Uterus (tissue), 4 donors: ENCODE measurements around the gene PRDM2. TPM values are rescaled to one million over a fixed set of nuclear protein-coding genes. Genes with fewer than 3 reads are reported as not detected.
A peak's percentile ranks its signal among the peaks of the same experiment; 100 is the strongest.

Experiments used
- DNase-seq, 2 donors: peaks; one replicate each; pipeline ENCODE4 v3.0.0-alpha.2; 2019 to 2020
- H3K27ac ChIP-seq, 2 donors: fragments of 200-600 bp; sonication (generic); 1 replicate in 1 of 2; 2 replicates in 1 of 2; pipeline ENCODE4 v1.5.1; 2016 to 2018
- H3K27me3 ChIP-seq, 2 donors: fragments of 200-600 bp; sonication (generic); one replicate each; pipeline ENCODE4 v1.5.1; 2018 to 2019; ENCODE audit warnings: control low read depth in 1 of 2
- H3K36me3 ChIP-seq, 2 donors: fragments of 200-600 bp; sonication (generic); one replicate each; pipeline ENCODE4 v1.5.1; 2019; ENCODE audit warnings: control low read depth in 1 of 2
- H3K4me1 ChIP-seq, 2 donors: fragments of 200-600 bp; sonication (generic); one replicate each; pipeline ENCODE4 v1.5.1; 2018 to 2019; ENCODE audit warnings: control low read depth in 1 of 2
- H3K4me3 ChIP-seq, 2 donors: fragments of 200-600 bp; sonication (generic); 1 replicate in 1 of 2; 2 replicates in 1 of 2; pipeline ENCODE4 v1.5.1; 2018 to 2019; ENCODE audit warnings: mild to moderate bottlenecking in 1 of 2
- H3K9me3 ChIP-seq, 2 donors: fragments of 200-600 bp; sonication (generic); one replicate each; pipeline ENCODE4 v1.5.1; 2019; ENCODE audit warnings: control low read depth in 1 of 2
- POLR2A ChIP-seq, 2 donors: fragments of 450-650 bp; IDR thresholded peaks; one replicate each; pipeline ENCODE4 v1.6.1; 2016; ENCODE audit warnings: antibody characterized with exemption in 2 of 2, mild to moderate bottlenecking in 1 of 2, moderate library complexity in 1 of 2
- intact Hi-C: fragments of 100-400 bp; cut with DNase I; formaldehyde crosslinking; loops from one replicate; pipeline ENCODE4 v1.15.1; 2023; ENCODE audit warnings: low total_unique reads
- total RNA-seq, 4 donors: library from RNA; depleted of rRNA in 3 of 4; stranded (reverse); fragments of >200 nt in 3 of 4; gene quantifications; one replicate each; pipeline versions ENCODE4 v1.1.0 to v1.2.4, GENCODE V29; 2014 to 2023
- TF ChIP-seq, protein P1 (sequence below), 4 experiments: fragments of 200-600 bp in 2 of 4; fragments of 450-650 bp in 2 of 4; sonication (generic) in 2 of 4; IDR thresholded peaks; one replicate each; pipeline ENCODE4 v1.5.1; 2016 to 2019; ENCODE audit warnings: antibody characterized with exemption in 4 of 4, mild to moderate bottlenecking in 2 of 4, moderate library complexity in 1 of 4
- donor health status: DM: yes; HTN: yes; CAD: no.

Gene PRDM2
- total RNA-seq, 4 donors from 2014 or later, result 13.1 to 72.8 (median 37.0) TPM

DNA sequence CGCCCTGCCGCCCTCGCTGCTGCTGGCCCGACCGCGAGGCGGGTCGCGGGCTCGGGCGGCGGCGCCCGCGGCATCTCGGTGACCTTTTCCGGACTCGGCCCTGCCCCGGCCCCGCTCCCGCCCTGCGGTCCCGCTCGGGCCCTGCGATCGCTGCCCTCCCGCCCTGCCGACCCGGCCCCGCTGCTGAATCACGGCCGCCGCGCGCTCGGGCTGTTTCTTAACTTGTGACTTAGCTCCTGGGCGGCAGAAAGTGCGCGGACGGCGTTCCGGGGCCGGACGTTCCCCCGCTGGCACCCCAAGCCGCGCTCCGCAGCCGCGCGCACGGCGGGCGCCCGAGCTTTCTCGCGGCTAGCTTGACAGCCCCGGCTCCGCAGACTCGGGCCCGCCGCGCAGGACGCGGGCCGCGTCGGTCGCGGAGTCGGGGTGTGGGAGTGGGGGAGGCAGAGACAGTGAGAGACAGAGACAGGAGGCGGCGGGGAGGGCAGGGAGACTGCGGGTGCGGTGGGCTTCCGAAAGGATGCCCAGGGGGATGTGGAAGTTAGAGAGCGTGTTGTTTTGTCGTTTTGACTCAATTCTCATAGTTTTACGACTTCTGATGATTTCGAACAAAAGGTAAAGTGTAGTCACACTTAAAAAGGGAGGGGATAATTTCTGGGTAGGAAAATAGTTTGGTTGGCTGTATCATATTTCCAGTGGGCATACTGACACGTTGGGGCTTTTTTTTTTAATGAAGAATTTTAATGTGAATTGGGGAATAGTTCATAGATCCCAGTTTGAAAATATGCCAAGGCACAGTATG is 49.8 kb downstream of the PRDM2 start:
- TF ChIP-seq, protein P1, sequence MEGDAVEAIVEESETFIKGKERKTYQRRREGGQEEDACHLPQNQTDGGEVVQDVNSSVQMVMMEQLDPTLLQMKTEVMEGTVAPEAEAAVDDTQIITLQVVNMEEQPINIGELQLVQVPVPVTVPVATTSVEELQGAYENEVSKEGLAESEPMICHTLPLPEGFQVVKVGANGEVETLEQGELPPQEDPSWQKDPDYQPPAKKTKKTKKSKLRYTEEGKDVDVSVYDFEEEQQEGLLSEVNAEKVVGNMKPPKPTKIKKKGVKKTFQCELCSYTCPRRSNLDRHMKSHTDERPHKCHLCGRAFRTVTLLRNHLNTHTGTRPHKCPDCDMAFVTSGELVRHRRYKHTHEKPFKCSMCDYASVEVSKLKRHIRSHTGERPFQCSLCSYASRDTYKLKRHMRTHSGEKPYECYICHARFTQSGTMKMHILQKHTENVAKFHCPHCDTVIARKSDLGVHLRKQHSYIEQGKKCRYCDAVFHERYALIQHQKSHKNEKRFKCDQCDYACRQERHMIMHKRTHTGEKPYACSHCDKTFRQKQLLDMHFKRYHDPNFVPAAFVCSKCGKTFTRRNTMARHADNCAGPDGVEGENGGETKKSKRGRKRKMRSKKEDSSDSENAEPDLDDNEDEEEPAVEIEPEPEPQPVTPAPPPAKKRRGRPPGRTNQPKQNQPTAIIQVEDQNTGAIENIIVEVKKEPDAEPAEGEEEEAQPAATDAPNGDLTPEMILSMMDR (IDR thresholded peaks at IDR 0.05), result no peak
- TF ChIP-seq POLR2A (IDR thresholded peaks at IDR 0.05), result no peak
- peaks cover 0 to 4% of the 10 kb centered on the region in 2 donors for H3K4me1 ChIP-seq
- intact Hi-C loops, result no loop called here
- H3K27me3 ChIP-seq, result no peaks in the 10 kb centered on the region
- H3K27ac ChIP-seq, result peak overlapping the region; percentile 92 to 93
- peak overlapping the region; percentile 42 to 89 for H3K4me3 ChIP-seq
- no peaks in the 10 kb centered on the region for H3K36me3 ChIP-seq
- DNase-seq, result peak; percentile 52 to 54
- no peaks in the 10 kb centered on the region for H3K9me3 ChIP-seq

DNA sequence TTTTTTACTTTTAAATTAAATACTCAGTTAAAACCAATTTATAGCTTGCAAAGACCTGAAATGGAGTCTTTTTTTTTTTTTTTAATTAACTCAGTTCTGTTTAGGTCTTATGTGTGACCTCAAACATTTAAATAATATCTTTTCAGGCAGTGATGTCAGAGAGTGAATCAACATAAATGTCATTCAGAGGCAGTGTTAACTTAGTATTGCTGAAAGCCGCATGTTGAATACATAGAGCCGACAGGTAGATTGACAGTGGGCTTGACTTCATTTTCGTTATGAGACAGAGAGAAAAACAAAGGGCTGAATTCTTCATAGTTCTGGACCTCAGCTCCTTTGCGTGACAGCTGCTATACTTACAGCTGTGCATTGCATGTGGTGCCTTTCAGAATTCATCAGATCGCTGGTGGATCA is 51.5 kb downstream of the PRDM2 start:
- intact Hi-C loops, result no loop called here
- no peaks in the 10 kb centered on the region for H3K9me3 ChIP-seq
- DNase-seq, result no peak
- no peak overlapping the region for H3K4me3 ChIP-seq
- H3K27ac ChIP-seq, result no peak overlapping the region
- H3K36me3 ChIP-seq, result no peaks in the 10 kb centered on the region
- H3K4me1 ChIP-seq, result peaks cover 4 to 8% of the 10 kb centered on the region in 2 donors
- H3K27me3 ChIP-seq, result no peaks in the 10 kb centered on the region
- no peak for TF ChIP-seq POLR2A (IDR thresholded peaks at IDR 0.05)
- TF ChIP-seq, protein P1 (IDR thresholded peaks at IDR 0.05), result no peak

DNA sequence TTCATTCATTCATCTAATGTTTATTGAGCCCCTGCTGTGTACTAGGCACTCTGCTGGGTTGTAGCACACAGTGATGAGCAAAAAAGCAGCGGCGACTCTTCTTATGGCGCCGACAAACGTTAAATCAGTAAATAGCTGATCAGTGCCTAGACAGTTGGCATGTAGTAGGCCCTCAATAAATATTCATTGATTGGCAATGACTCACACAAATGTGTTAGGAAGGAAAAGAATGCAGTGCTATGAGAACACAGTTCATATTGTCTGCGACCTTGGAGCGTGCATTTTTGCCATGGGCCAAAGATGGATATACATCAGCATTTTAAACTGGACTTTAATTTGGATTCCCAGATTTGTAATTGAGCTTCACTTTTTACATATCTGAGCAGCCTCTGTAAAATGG is 52.0 kb downstream of the PRDM2 start:
- intact Hi-C loops, result no loop called here
- Histone ChIP-seq H3K27ac (no peak overlapping the region), H3K27me3 (no peaks in the 10 kb centered on the region), H3K36me3 (no peaks in the 10 kb centered on the region), H3K9me3 (no peaks in the 10 kb centered on the region), H3K4me3 (no peak overlapping the region), H3K4me1 (peaks cover 4 to 8% of the 10 kb centered on the region in 2 donors)
- no peak for DNase-seq
- TF ChIP-seq, protein P1 (IDR thresholded peaks at IDR 0.05), result no peak
- TF ChIP-seq POLR2A (IDR thresholded peaks at IDR 0.05), result no peak

DNA sequence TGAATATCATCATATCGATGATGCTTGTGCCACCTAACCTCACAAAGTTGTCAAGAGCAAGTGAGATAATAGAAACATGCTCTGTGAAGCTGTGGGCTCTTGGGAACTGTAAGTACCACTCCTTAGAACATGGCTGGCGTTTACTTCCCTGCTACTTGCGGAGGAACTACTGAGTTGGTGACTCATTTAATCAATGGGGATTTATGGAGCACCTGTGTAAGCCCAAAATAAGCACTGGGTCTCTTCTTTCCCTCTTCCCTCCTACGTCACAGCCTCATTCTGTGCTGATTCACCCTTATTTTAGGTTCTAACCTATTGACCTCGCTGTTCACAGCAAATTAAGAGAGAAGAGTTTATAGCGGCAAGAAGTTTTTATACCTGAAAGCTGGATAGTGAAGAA is 52.9 kb downstream of the PRDM2 start:
- intact Hi-C loops, result no loop called here
- Histone ChIP-seq H3K4me3 (no peak overlapping the region), H3K27me3 (no peaks in the 10 kb centered on the region), H3K36me3 (no peaks in the 10 kb centered on the region), H3K9me3 (no peaks in the 10 kb centered on the region), H3K4me1 (peaks cover 4 to 8% of the 10 kb centered on the region in 2 donors), H3K27ac (no peak overlapping the region)
- TF ChIP-seq, protein P1 (IDR thresholded peaks at IDR 0.05), result no peak
- no peak for TF ChIP-seq POLR2A (IDR thresholded peaks at IDR 0.05)
- no peak for DNase-seq

DNA sequence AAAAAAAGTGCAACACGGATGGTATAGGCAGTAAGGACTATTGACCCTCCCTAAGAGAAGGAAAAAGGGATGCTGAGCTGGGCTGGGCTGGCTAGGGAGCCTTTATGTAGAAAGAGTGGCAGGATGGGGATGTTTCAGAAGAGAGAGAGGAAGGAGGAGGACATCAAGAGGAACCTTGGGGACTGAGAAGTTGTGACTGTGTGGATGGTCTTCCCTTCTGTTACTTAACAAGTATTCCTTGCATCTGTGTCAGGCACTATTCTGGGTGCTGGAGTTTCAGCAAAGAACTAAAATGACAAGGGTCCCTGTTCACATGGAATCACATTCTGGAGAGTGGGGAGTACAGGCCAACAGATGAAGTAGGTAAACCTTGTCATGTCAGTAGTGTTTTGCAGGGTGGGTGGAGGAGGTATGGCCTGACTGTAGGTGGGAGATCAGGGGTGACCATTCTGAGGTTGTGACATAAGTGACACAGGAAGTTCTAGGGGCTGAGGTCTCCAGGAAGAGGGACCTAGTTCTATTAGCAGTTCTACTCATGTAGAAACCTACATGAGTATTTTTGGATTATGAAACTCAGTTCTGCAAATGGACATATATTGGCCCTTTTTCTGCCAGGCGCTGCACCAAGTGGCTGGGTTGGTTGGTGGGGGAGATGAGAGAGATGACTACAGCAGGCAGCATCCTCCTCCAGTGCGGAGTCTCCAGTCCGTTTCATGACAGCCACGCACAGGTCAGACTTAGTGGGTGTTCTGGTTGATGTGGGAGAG is 53.8 kb downstream of the PRDM2 start:
- no peak for DNase-seq

More for the DNA sequence above, 53.8 kb downstream of the PRDM2 start:
- Histone ChIP-seq H3K36me3 (no peaks in the 10 kb centered on the region), H3K27ac (no peak overlapping the region), H3K9me3 (no peaks in the 10 kb centered on the region), H3K27me3 (no peaks in the 10 kb centered on the region), H3K4me1 (peaks cover 0 to 8% of the 10 kb centered on the region in 2 donors), H3K4me3 (no peak overlapping the region)
- intact Hi-C loops, result no loop called here
- TF ChIP-seq, protein P1 (IDR thresholded peaks at IDR 0.05), result no peak
- no peak for TF ChIP-seq POLR2A (IDR thresholded peaks at IDR 0.05)
